Keratinocyte (primary cell): Measurements from ENCODE around the gene CASTOR1. TPM values are rescaled to one million over a fixed set of nuclear protein-coding genes. Genes with fewer than 3 reads are reported as not detected.

Experiments
- DNase-seq: peaks from one replicate; pipeline ENCODE4 v3.0.0-alpha.2; 2011; ENCODE audit warnings: low read depth, missing footprints, low spot score
- FAIRE-seq: peaks from 2 replicates; lab custom pipeline; 2011; peaks lifted over from hg19 to GRCh38; lab: Jason Lieb, UNC
- H2AFZ ChIP-seq: 2 replicates; pipeline ENCODE4 v1.6.0; 2012; ENCODE audit warnings: low read length, control low read depth, inconsistent platforms; ENCODE audit not compliant: control insufficient read depth
- H3K27ac ChIP-seq: 2 replicates; pipeline ENCODE4 v1.5.1; 2011; ENCODE audit warnings: low read length; ENCODE audit not compliant: control insufficient read depth, insufficient read depth
- H3K27me3 ChIP-seq: 3 replicates; pipeline ENCODE4 v1.6.0; 2011; ENCODE audit warnings: low read length; ENCODE audit not compliant: control insufficient read depth, insufficient read depth; ENCODE audit errors: extremely low read depth
- H3K36me3 ChIP-seq, 2 experiments: 2 replicates in 1 of 2; 3 replicates in 1 of 2; pipeline ENCODE4 v1.5.1; 2011; ENCODE audit warnings: low read length in 2 of 2, mild to moderate bottlenecking in 1 of 2; ENCODE audit not compliant: control insufficient read depth in 2 of 2, insufficient read depth in 2 of 2; ENCODE audit errors: extremely low read depth in 1 of 2
- H3K4me1 ChIP-seq: 3 replicates; pipeline ENCODE4 v1.5.1; 2011; ENCODE audit warnings: low read length; ENCODE audit not compliant: control insufficient read depth, insufficient read depth; ENCODE audit errors: extremely low read depth
- H3K4me2 ChIP-seq: 3 replicates; pipeline ENCODE4 v1.6.0; 2011; ENCODE audit warnings: low read depth, low read length; ENCODE audit not compliant: control insufficient read depth, insufficient read depth; ENCODE audit errors: extremely low read depth
- H3K4me3 ChIP-seq, 3 experiments: fragments of 200-600 bp in 1 of 3; sonication (generic) in 1 of 3; 2 replicates in 2 of 3; 3 replicates in 1 of 3; pipeline ENCODE4 v1.5.1; 2011 to 2016; ENCODE audit warnings: low read length in 3 of 3, mild to moderate bottlenecking in 3 of 3, control low read depth in 2 of 3, inconsistent platforms in 1 of 3, low read depth in 1 of 3, mixed read lengths in 1 of 3, mixed run types in 1 of 3, moderate library complexity in 1 of 3; ENCODE audit not compliant: control insufficient read depth in 2 of 3, insufficient read depth in 2 of 3; ENCODE audit errors: extremely low read depth in 1 of 3
- H3K79me2 ChIP-seq: 2 replicates; pipeline ENCODE4 v1.6.0; 2012; ENCODE audit warnings: low read length; ENCODE audit not compliant: control insufficient read depth, insufficient read depth
- H3K9ac ChIP-seq: 3 replicates; pipeline ENCODE4 v1.6.0; 2011; ENCODE audit warnings: low read length; ENCODE audit not compliant: control insufficient read depth, insufficient read depth; ENCODE audit errors: extremely low read depth
- H3K9me1 ChIP-seq: 3 replicates; pipeline ENCODE4 v1.6.0; 2011; ENCODE audit warnings: low read length; ENCODE audit not compliant: control insufficient read depth, insufficient read depth; ENCODE audit errors: extremely low read depth
- H3K9me3 ChIP-seq: 2 replicates; pipeline ENCODE4 v1.5.1; 2012; ENCODE audit warnings: low read depth, low read length; ENCODE audit not compliant: control insufficient read depth
- H4K20me1 ChIP-seq: 3 replicates; pipeline ENCODE4 v1.6.0; 2011; ENCODE audit warnings: low read length; ENCODE audit not compliant: control insufficient read depth, insufficient read depth; ENCODE audit errors: extremely low read depth
- EZH2 ChIP-seq: IDR thresholded peaks from one replicate; pipeline ENCODE4 v1.6.1; 2012; ENCODE audit warnings: inconsistent platforms, mild to moderate bottlenecking, low read length, moderate library complexity
- dilution Hi-C: fragments of 300-500 bp; cut with MboI; formaldehyde crosslinking; loops from one replicate; pipeline ENCODE4 v1.7.0; 2020; ENCODE audit warnings: low sequenced_read_pairs; ENCODE audit not compliant: extremely low pct_ligation_motif_present
- polyA plus RNA-seq, 5 experiments: library from polyadenylated mRNA; depleted of rRNA in 3 of 5; stranded (reverse) in 3 of 5; stranded (forward) in 1 of 5; unstranded in 1 of 5; fragments of >200 nt; gene quantifications; 1 replicate in 1 of 5; 2 replicates in 3 of 5; 3 replicates in 1 of 5; pipeline versions ENCODE4 v1.2.1 to v1.2.3, GENCODE V29; 2011 to 2012; ENCODE audit warnings: missing spikeins in 2 of 5, low read depth in 1 of 5, low replicate concordance in 1 of 5
- TF ChIP-seq, protein P1 (sequence below), 3 experiments: IDR thresholded peaks in 1 of 3; conservative IDR thresholded peaks in 1 of 3; optimal IDR thresholded peaks in 1 of 3; 2 replicates in 2 of 3; 3 replicates in 1 of 3; pipeline versions ENCODE3 to v1.5.1; 2011; ENCODE audit warnings: low read length in 3 of 3, mild to moderate bottlenecking in 3 of 3, moderate library complexity in 2 of 3, control low read depth in 1 of 3, inconsistent platforms in 1 of 3; ENCODE audit not compliant: insufficient read depth in 2 of 3; ENCODE audit errors: extremely low read depth in 1 of 3

CASTOR1 gene
- polyA plus RNA-seq, 1 donor (not counting 4 experiments of a cell fraction or from before 2014, with no cell fraction given): 9.1 TPM

DNA sequence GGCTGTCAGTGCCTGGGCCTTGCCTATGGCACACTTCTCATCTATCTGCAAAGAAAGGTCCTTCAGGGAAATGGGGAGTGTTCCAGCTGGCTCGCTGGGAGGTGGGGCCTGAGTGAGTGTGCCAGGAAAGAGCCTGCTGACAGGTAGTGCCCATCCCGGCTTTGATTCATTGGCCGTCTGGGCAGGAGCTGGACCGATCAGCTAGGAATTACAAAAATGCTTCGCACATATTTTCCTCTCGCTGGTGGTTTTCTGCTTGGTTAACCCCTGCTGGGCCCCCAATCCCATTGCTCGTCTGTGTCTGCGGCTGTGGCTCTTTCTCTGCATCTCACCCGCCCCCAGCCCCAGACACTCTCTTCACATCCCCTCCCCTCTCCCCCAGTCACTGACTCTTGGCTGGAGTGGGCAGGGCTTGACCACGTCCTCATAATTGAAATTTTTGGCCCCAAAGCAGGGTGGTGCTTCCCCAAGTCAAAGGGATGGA lies 53.6 kb downstream of the CASTOR1 start:
- no peak for FAIRE-seq
- no peak overlapping the region for H3K9ac ChIP-seq

More for the DNA sequence above, 53.6 kb downstream of the CASTOR1 start:
- dilution Hi-C loops: no loop called here
- H3K4me3 ChIP-seq: no peak overlapping the region
- no peaks in the 10 kb centered on the region for H3K79me2 ChIP-seq
- no peaks in the 10 kb centered on the region for H3K27me3 ChIP-seq
- DNase-seq: no peak
- no peak overlapping the region for H3K27ac ChIP-seq
- no peaks in the 10 kb centered on the region for H4K20me1 ChIP-seq
- no peaks in the 10 kb centered on the region for H3K9me3 ChIP-seq
- H3K4me1 ChIP-seq: no peaks in the 10 kb centered on the region
- no peak overlapping the region for H3K4me2 ChIP-seq
- H2AFZ ChIP-seq: no peak overlapping the region
- H3K9me1 ChIP-seq: no peaks in the 10 kb centered on the region
- H3K36me3 ChIP-seq: no peaks in the 10 kb centered on the region
- TF ChIP-seq, protein P1, sequence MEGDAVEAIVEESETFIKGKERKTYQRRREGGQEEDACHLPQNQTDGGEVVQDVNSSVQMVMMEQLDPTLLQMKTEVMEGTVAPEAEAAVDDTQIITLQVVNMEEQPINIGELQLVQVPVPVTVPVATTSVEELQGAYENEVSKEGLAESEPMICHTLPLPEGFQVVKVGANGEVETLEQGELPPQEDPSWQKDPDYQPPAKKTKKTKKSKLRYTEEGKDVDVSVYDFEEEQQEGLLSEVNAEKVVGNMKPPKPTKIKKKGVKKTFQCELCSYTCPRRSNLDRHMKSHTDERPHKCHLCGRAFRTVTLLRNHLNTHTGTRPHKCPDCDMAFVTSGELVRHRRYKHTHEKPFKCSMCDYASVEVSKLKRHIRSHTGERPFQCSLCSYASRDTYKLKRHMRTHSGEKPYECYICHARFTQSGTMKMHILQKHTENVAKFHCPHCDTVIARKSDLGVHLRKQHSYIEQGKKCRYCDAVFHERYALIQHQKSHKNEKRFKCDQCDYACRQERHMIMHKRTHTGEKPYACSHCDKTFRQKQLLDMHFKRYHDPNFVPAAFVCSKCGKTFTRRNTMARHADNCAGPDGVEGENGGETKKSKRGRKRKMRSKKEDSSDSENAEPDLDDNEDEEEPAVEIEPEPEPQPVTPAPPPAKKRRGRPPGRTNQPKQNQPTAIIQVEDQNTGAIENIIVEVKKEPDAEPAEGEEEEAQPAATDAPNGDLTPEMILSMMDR (optimal IDR thresholded peaks at IDR 0.05 in 1 of 3, IDR thresholded peaks at IDR 0.05 in 1 of 3, conservative IDR thresholded peaks at IDR 0.05 in 1 of 3; ENCODE audit: extremely low read depth in 1 of 3, insufficient read depth in 2 of 3, low read length in 3 of 3): no peak
- TF ChIP-seq EZH2: no peak

Other genes starting within 250 kb of the CASTOR1 start
- gene HORMAD2, start 209.0 kb downstream of the CASTOR1 start, polyA plus RNA-seq: not detected in 3 replicates
- gene LIF, start 42.7 kb downstream of the CASTOR1 start, polyA plus RNA-seq: 1.2 to 14.3 TPM (median 3.1 TPM) in 3 replicates
- not detected in 3 replicates for gene OSM, start 22.7 kb downstream of the CASTOR1 start, polyA plus RNA-seq
- gene TBC1D10A, start 37.4 kb upstream of the CASTOR1 start, polyA plus RNA-seq: 15.0 to 27.4 TPM (median 17.8 TPM) in 3 replicates
- 17.9 to 63.6 TPM (median 34.2 TPM) in 3 replicates for gene SF3A1, start 67.4 kb upstream of the CASTOR1 start, polyA plus RNA-seq
- 1.3 to 2.2 TPM (median 1.6 TPM) in 3 replicates for gene CCDC157, start 67.5 kb upstream of the CASTOR1 start, polyA plus RNA-seq
- gene RNF215, start 97.9 kb upstream of the CASTOR1 start, polyA plus RNA-seq: 5.1 to 17.0 TPM (median 8.3 TPM) in 3 replicates
- 103 to 146 TPM (median 129 TPM) in 3 replicates for gene SEC14L2, start 107.5 kb upstream of the CASTOR1 start, polyA plus RNA-seq
- gene MTFP1, start 136.3 kb upstream of the CASTOR1 start, polyA plus RNA-seq: 5.7 to 13.7 TPM (median 8.4 TPM) in 3 replicates
- not detected in 3 replicates for gene SEC14L3, start 182.5 kb upstream of the CASTOR1 start, polyA plus RNA-seq
- gene SEC14L4, start 216.2 kb upstream of the CASTOR1 start, polyA plus RNA-seq: 0.05 to 0.08 TPM (median 0.06 TPM) in 3 replicates